GM12878 (cell line): ENCODE measurements around the gene CCN6. TPM values are rescaled to one million over a fixed set of nuclear protein-coding genes. Genes with fewer than 3 reads are reported as not detected.

Experiments
- ATAC-seq: fragments of 200-7000 bp; cut with Tn5 transposase; 3 replicates; pipeline ENCODE4 v1.9.1; 2020; ENCODE audit warnings: mild to moderate bottlenecking, moderate library complexity
- BruUV-seq: library from RNA; stranded (reverse); fragments of 400-500 nt; replicated peaks from 2 replicates; lab custom pipeline; 2021; lab: Mats Ljungman, UMichigan
- CTCF ChIA-PET: fragments of 300-600 bp; sonication (Branson Sonifier 250); formaldehyde crosslinking; extraction: SDS; loops from one replicate; lab custom pipeline; 2021; ENCODE audit warnings: inconsistent platforms; lab: Yijun Ruan, JAX
- POLR2A ChIA-PET: fragments of 350-600 bp; formaldehyde crosslinking; extraction: SDS; loops from one replicate; lab custom pipeline; 2021; ENCODE audit warnings: inconsistent platforms; lab: Charles Lee
- RAD21 ChIA-PET: fragments of 300-600 bp; sonication (Branson Sonifier 250); formaldehyde crosslinking; loops from one replicate; lab custom pipeline; 2023; ENCODE audit warnings: antibody characterized with exemption; ENCODE audit not compliant: unreplicated experiment; lab: Charles Lee
- SMC1A ChIA-PET: fragments of 300-600 bp; sonication (Branson Sonifier 250); formaldehyde crosslinking; loops from one replicate; lab custom pipeline; 2023; ENCODE audit not compliant: unreplicated experiment, uncharacterized antibody; lab: Charles Lee
- DNase-seq: peaks from one replicate; pipeline ENCODE4 v3.0.0-alpha.2; 2011; ENCODE audit warnings: low read depth, low spot score
- FAIRE-seq: peaks from 3 replicates; lab custom pipeline; 2011; peaks lifted over from hg19 to GRCh38; lab: Jason Lieb, UNC
- H2AFZ ChIP-seq: 2 replicates; pipeline ENCODE4 v1.6.0; 2011; ENCODE audit warnings: low read depth, low read length, control low read depth; ENCODE audit not compliant: control insufficient read depth
- H3K27ac ChIP-seq: 2 replicates; pipeline ENCODE4 v1.5.1; 2011; ENCODE audit warnings: control low read depth; ENCODE audit not compliant: control insufficient read depth, insufficient read depth
- H3K27me3 ChIP-seq, 2 experiments: replicated peaks in 1 of 2; 2 replicates each; pipeline versions ENCODE4 v1.6.0 to v1.6.1; 2011; ENCODE audit warnings: low read length in 1 of 2; ENCODE audit not compliant: control insufficient read depth in 2 of 2, insufficient read depth in 2 of 2
- H3K36me3 ChIP-seq, 2 experiments: 2 replicates each; pipeline ENCODE4 v1.5.1; 2011; ENCODE audit warnings: low read length in 1 of 2; ENCODE audit not compliant: control insufficient read depth in 2 of 2, insufficient read depth in 2 of 2
- H3K4me1 ChIP-seq: 2 replicates; pipeline ENCODE4 v1.6.1; 2011; ENCODE audit warnings: mild to moderate bottlenecking, low read length, moderate library complexity, mixed read lengths; ENCODE audit not compliant: control insufficient read depth, insufficient read depth
- H3K4me2 ChIP-seq: 2 replicates; pipeline ENCODE4 v1.6.0; 2011; ENCODE audit warnings: control low read depth; ENCODE audit not compliant: control insufficient read depth, insufficient read depth
- H3K4me3 ChIP-seq: fragments of 200-600 bp; sonication (generic); 2 replicates; pipeline ENCODE4 v1.5.1; 2016
- H3K79me2 ChIP-seq: 2 replicates; pipeline ENCODE4 v1.6.0; 2011; ENCODE audit warnings: low read length; ENCODE audit not compliant: control insufficient read depth, insufficient read depth
- H3K9ac ChIP-seq: 2 replicates; pipeline ENCODE4 v1.8.0; 2011; ENCODE audit warnings: low read length, control low read depth, mixed read lengths; ENCODE audit not compliant: control insufficient read depth, insufficient read depth
- H3K9me3 ChIP-seq: replicated peaks from 3 replicates; pipeline ENCODE4 v1.5.1; 2011; ENCODE audit warnings: mild to moderate bottlenecking, low read length; ENCODE audit not compliant: control insufficient read depth, insufficient read depth
- H4K20me1 ChIP-seq: 2 replicates; pipeline ENCODE4 v1.6.0; 2011; ENCODE audit not compliant: control insufficient read depth, insufficient read depth
- HCFC1 ChIP-seq: fragments of 150-350 bp; IDR thresholded peaks from 2 replicates; pipeline ENCODE4 v1.6.1; 2014; ENCODE audit warnings: low read length
- IKZF1 ChIP-seq: fragments of 450-650 bp; conservative IDR thresholded peaks from 2 replicates; pipeline ENCODE4 v1.6.1; 2017; ENCODE audit warnings: antibody characterized with exemption, mild to moderate bottlenecking
- NFIC ChIP-seq: IDR thresholded peaks from 2 replicates; pipeline ENCODE4 v1.6.1; 2012; ENCODE audit warnings: low read depth, mild to moderate bottlenecking, inconsistent platforms, low read length, moderate library complexity
- YBX1 ChIP-seq: fragments of 450-650 bp; IDR thresholded peaks from 2 replicates; pipeline ENCODE4 v1.6.1; 2016; ENCODE audit warnings: antibody characterized with exemption
- ZNF24 ChIP-seq: fragments of 450-650 bp; IDR thresholded peaks from 2 replicates; pipeline ENCODE4 v1.6.1; 2017; ENCODE audit warnings: antibody characterized with exemption, mild to moderate bottlenecking
- WGBS: methylation state at CpG from one replicate; pipeline ENCODE4 v1.1.6; 2016; ENCODE audit warnings: low lambda C conversion rate; ENCODE audit not compliant: insufficient replicate concordance, insufficient coverage; ENCODE audit errors: missing lambda C conversion rate; 5-methylcytosine and 5-hydroxymethylcytosine counted together
- in situ Hi-C: fragments of 300-500 bp; cut with MboI; formaldehyde crosslinking; loops from 9 replicates; pipeline ENCODE4 v1.14.3; 2018; ENCODE audit warnings: mixed read lengths
- intact Hi-C: fragments of 100-400 bp; cut with micrococcal nuclease; formaldehyde crosslinking; loops from one replicate; pipeline ENCODE4 v1.14.2; 2022; ENCODE audit not compliant: unreplicated experiment
- polyA plus RNA-seq, 11 experiments: library from polyadenylated mRNA; depleted of rRNA in 4 of 11; unstranded in 6 of 11; stranded (reverse) in 5 of 11; fragments of >200 nt; fragmentation: Nextera tagmentation in 4 of 11; fragmentation: Illumina TruSeq in 1 of 11; extraction: Ambion mirVana in 4 of 11; extraction: Trizol in 1 of 11; gene quantifications; 1 replicate in 1 of 11; 2 replicates in 10 of 11; pipeline versions ENCODE4 v1.2.1 to v1.2.3, GENCODE V29; 2011 to 2016; ENCODE audit warnings: inconsistent platforms in 2 of 11, missing spikeins in 2 of 11, low read depth in 1 of 11
- total RNA-seq, 4 experiments: library from RNA; depleted of rRNA in 3 of 4; stranded (reverse); fragments of >200 nt in 3 of 4; fragmentation: Illumina TruSeq in 1 of 4; extraction: Trizol in 1 of 4; gene quantifications; 2 replicates each; pipeline versions ENCODE4 v1.2.1 to v1.2.3, GENCODE V29; 2013 to 2021
- TF ChIP-seq, protein P1 (sequence below): fragments of 450-650 bp; formaldehyde crosslinking; IDR thresholded peaks from 2 replicates; pipeline ENCODE4 v1.4.0; 2022; ENCODE audit warnings: mild to moderate bottlenecking, moderate library complexity
- TF ChIP-seq, protein P2 (sequence below): fragments of 450-650 bp; IDR thresholded peaks from 2 replicates; pipeline ENCODE4 v1.6.1; 2017; ENCODE audit warnings: mild to moderate bottlenecking, moderate library complexity
- TF ChIP-seq, protein P3 (sequence below): fragments of 450-650 bp; IDR thresholded peaks from 2 replicates; pipeline ENCODE4 v1.6.1; 2017; ENCODE audit warnings: antibody characterized with exemption, mild to moderate bottlenecking, moderate library complexity

Gene CCN6
- total and polyA plus RNA-seq, 10 of the 15 experiments (the other 5 are each of a cell fraction or from before 2014, with no cell fraction given): 0.05 to 0.24 (median 0.19) TPM; not detected in 5

DNA sequence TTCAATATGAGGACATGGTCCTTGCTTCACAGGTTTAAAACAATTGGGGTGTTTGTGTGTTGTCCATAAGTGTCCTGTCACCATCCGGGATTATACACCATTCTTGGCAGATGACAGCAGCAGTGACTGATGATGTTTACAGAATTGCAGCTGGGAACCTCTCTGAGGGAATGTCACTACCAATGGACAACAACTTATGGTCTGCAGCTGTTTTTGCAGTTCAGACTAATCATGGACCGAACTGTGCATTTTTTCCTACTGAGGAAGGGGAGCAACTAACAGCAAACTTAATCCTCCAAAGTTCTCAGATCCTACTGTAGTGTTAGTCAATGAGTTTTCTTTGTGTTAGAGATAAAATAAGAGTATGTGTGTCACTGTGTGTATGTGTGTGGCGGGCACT, 59.5 kb downstream of the CCN6 start:
- no TSS peak for BruUV-seq
- Histone ChIP-seq H3K36me3 (no peaks in the 10 kb centered on the region), H3K9ac (no peak overlapping the region), H3K4me2 (no peak overlapping the region), H3K4me1 (no peaks in the 10 kb centered on the region), H3K79me2 (no peaks in the 10 kb centered on the region), H4K20me1 (no peaks in the 10 kb centered on the region), H3K27me3 (no peaks in the 10 kb centered on the region; a peak in 2 of 4 replicates), H3K27ac (no peak overlapping the region), H3K9me3 (no peaks in the 10 kb centered on the region), H2AFZ (no peak overlapping the region), H3K4me3 (no peak overlapping the region)
- ChIA-PET RAD21 (no interaction called here), POLR2A (no interaction called here), SMC1A (no interaction called here), CTCF (no interaction called here)
- TF ChIP-seq HCFC1: no peak
- TF ChIP-seq YBX1: no peak
- in situ Hi-C loops: no loop called here
- intact Hi-C loops: no loop called here
- WGBS: 24% methylated on average over 3 of the region's 3 CpGs
- ATAC-seq (no peak), FAIRE-seq (no peak), DNase-seq (no peak)

DNA sequence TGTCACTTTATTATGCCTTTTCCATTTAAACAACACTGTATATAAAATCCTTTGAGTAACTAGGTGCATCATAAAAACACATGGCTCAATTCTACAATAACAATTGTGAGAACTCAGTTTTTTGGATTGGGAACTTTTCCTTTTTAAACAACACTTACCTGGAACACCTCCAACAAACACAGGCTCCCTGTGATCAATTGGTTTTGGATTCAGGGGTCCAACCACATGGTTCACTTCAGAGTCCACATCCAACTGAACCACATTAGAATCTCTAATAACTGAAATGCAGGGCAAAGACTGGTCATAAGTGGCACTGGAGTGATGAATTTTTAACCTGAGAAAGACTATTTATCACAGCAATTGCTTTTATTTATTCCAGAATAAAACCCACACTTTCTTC, 60.0 kb downstream of the CCN6 start:
- no peaks in the 10 kb centered on the region for H3K79me2 ChIP-seq
- DNase-seq (no peak), FAIRE-seq (no peak), ATAC-seq (no peak)
- H3K9ac ChIP-seq: no peak overlapping the region
- no peak overlapping the region for H3K4me3 ChIP-seq
- H3K36me3 ChIP-seq: no peaks in the 10 kb centered on the region
- ChIA-PET CTCF (no interaction called here), SMC1A (no interaction called here), POLR2A (no interaction called here), RAD21 (no interaction called here)
- H3K27ac ChIP-seq: no peak overlapping the region
- in situ Hi-C loops (no loop called here), intact Hi-C loops (no loop called here)
- no peaks in the 10 kb centered on the region; a peak in 2 of 4 replicates for H3K27me3 ChIP-seq
- H2AFZ ChIP-seq: no peak overlapping the region
- no TSS peak for BruUV-seq
- no peak overlapping the region for H3K4me2 ChIP-seq
- H3K4me1 ChIP-seq: no peaks in the 10 kb centered on the region
- no peaks in the 10 kb centered on the region for H4K20me1 ChIP-seq
- H3K9me3 ChIP-seq: no peaks in the 10 kb centered on the region
- TF ChIP-seq, protein P1, sequence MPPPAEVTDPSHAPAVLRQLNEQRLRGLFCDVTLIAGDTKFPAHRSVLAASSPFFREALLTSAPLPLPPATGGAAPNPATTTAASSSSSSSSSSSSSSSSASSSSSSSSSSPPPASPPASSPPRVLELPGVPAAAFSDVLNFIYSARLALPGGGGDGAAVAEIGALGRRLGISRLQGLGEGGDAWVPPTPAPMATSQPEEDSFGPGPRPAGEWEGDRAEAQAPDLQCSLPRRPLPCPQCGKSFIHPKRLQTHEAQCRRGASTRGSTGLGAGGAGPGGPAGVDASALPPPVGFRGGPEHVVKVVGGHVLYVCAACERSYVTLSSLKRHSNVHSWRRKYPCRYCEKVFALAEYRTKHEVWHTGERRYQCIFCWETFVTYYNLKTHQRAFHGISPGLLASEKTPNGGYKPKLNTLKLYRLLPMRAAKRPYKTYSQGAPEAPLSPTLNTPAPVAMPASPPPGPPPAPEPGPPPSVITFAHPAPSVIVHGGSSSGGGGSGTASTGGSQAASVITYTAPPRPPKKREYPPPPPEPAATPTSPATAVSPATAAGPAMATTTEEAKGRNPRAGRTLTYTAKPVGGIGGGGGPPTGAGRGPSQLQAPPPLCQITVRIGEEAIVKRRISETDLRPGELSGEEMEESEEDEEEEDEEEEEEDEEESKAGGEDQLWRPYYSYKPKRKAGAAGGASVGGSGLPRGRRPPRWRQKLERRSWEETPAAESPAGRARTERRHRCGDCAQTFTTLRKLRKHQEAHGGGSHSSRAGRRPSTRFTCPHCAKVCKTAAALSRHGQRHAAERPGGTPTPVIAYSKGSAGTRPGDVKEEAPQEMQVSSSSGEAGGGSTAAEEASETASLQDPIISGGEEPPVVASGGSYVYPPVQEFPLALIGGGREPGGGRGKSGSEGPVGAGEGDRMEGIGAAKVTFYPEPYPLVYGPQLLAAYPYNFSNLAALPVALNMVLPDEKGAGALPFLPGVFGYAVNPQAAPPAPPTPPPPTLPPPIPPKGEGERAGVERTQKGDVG: no peak
- TF ChIP-seq, protein P2, sequence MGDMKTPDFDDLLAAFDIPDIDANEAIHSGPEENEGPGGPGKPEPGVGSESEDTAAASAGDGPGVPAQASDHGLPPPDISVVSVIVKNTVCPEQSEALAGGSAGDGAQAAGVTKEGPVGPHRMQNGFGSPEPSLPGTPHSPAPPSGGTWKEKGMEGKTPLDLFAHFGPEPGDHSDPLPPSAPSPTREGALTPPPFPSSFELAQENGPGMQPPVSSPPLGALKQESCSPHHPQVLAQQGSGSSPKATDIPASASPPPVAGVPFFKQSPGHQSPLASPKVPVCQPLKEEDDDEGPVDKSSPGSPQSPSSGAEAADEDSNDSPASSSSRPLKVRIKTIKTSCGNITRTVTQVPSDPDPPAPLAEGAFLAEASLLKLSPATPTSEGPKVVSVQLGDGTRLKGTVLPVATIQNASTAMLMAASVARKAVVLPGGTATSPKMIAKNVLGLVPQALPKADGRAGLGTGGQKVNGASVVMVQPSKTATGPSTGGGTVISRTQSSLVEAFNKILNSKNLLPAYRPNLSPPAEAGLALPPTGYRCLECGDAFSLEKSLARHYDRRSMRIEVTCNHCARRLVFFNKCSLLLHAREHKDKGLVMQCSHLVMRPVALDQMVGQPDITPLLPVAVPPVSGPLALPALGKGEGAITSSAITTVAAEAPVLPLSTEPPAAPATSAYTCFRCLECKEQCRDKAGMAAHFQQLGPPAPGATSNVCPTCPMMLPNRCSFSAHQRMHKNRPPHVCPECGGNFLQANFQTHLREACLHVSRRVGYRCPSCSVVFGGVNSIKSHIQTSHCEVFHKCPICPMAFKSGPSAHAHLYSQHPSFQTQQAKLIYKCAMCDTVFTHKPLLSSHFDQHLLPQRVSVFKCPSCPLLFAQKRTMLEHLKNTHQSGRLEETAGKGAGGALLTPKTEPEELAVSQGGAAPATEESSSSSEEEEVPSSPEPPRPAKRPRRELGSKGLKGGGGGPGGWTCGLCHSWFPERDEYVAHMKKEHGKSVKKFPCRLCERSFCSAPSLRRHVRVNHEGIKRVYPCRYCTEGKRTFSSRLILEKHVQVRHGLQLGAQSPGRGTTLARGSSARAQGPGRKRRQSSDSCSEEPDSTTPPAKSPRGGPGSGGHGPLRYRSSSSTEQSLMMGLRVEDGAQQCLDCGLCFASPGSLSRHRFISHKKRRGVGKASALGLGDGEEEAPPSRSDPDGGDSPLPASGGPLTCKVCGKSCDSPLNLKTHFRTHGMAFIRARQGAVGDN: no peak
- TF ChIP-seq HCFC1 (no peak), ZNF24 (no peak), NFIC (no peak), IKZF1 (no peak)
- TF ChIP-seq, protein P3, sequence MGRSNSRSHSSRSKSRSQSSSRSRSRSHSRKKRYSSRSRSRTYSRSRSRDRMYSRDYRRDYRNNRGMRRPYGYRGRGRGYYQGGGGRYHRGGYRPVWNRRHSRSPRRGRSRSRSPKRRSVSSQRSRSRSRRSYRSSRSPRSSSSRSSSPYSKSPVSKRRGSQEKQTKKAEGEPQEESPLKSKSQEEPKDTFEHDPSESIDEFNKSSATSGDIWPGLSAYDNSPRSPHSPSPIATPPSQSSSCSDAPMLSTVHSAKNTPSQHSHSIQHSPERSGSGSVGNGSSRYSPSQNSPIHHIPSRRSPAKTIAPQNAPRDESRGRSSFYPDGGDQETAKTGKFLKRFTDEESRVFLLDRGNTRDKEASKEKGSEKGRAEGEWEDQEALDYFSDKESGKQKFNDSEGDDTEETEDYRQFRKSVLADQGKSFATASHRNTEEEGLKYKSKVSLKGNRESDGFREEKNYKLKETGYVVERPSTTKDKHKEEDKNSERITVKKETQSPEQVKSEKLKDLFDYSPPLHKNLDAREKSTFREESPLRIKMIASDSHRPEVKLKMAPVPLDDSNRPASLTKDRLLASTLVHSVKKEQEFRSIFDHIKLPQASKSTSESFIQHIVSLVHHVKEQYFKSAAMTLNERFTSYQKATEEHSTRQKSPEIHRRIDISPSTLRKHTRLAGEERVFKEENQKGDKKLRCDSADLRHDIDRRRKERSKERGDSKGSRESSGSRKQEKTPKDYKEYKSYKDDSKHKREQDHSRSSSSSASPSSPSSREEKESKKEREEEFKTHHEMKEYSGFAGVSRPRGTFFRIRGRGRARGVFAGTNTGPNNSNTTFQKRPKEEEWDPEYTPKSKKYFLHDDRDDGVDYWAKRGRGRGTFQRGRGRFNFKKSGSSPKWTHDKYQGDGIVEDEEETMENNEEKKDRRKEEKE: no peak
